Renal cortex interstitium (tissue), 11 donors: ENCODE measurements around the gene GNAI3. TPM values are rescaled to one million over a fixed set of nuclear protein-coding genes. Genes with fewer than 3 reads are reported as not detected.

Experiments used
- DNase-seq, 11 donors: peaks; one replicate each; pipeline ENCODE4 v3.0.0-alpha.2; 2013; ENCODE audit warnings: low read depth in 9 of 11, low spot score in 4 of 11; ENCODE audit errors: extremely low read depth in 1 of 11
- polyA plus RNA-seq, 3 donors: library from polyadenylated mRNA; unstranded; fragments of 120-200 nt; gene quantifications; one replicate each; pipeline ENCODE4 v1.2.1, GENCODE V29; 2013; ENCODE audit not compliant: insufficient read length in 3 of 3

The GNAI3 gene
- polyA plus RNA-seq, 3 donors = 11.7 to 13.5 (median 12.1) TPM

DNA sequence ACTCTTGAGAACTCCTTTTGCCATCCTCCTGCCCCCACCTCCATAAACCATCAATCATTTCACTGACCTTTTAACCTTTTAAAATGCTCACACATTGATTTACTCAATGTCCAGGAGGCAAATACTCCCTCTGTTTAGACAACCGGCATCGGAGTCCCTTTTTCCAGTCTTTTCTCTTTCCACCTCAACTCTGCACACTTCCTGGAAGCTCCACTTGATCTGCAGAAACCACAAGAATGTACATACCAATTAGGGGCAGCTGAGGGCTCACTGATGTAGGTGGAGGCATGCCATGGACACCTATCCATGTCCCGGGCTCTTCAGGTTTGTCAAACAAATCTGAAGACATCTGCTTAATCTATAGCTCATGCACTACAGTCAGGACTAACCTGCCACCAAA is 33.6 kb upstream of the GNAI3 start:
- DNase-seq = no peak

DNA sequence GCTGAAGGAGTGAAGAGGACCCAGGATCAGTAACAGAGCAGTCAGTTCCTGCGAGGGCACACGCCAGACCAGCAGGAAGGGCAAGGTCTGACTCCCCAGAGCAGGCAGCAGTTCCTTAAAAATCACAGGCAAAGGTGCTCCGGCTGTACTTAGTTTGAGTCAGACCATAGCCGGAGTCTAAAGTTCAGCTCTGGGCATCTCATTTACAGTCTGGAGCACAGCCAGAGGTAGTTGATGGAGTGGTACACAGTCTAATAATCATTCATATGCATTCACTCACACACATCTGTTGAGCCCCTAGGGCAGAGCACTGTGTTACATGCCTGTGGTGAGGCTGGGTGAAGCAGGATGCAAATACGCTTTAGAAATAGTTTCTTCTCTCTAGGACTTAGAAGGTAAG is 31.5 kb upstream of the GNAI3 start:
- DNase-seq = peak in 1 of 11 donors; percentile 46

DNA sequence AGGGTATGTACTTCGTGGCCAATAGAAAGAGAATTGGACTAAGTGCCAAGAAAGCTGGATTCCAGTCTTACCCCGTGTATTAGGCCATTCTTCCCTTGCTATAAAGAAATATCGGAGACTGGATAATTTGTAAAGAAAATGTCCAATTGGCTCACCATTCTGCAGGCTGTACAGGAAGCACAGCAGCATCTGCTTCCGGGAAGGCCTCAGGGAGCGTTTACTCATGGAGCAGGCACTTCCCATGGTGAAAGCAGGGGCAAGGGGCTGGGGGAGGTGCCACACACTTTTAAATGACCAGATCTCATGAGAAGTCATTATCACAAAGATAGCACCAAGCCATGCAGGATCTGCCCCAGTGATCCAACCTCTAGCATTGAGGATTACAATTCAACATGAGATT is 31.1 kb upstream of the GNAI3 start:
- DNase-seq = no peak

DNA sequence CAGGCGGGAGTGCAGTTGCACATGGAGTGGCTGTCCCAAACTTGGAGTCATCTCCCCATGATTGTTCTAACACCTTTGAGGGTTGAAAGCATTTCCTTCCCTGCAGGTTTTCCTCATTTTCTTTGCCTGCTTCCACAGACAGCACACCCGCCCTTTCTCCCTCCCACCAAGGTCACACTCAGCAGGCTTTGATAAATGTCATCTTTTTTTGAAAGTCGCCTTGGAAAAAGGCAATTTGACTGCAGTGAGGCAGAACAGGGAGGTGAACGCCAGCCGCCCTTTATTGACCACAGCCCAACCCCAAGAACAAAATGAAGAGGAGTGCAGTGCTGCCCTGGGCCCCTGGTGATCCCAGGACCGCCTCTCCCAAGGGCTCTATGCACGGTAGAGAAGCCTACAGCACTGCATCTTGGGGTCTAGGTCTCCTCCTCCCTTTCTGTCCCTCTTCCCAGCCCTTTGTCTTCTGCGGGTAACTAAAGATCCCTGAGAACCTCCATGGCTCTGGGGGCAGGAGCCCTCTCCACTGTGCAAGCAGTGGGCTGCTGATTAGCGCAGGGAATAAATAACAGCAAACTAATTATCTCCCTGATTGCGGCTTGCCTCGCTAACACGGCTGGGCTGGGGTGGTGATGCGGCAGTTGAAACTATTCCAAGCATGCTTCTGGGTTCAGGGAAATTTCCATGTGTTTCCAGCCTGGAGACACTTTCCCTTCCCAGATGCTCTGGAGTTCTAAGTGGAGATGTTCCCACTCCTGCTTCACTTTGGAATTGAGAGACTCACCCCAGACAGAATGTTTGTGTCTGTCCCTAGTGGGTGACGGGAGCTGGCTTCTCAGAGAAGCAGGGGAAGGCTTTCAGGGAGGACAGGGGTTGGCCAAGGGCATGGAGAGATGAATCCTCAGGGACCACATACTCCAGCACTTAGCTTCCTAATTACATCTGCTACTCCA is 27.1 kb upstream of the GNAI3 start:
- DNase-seq = no peak

DNA sequence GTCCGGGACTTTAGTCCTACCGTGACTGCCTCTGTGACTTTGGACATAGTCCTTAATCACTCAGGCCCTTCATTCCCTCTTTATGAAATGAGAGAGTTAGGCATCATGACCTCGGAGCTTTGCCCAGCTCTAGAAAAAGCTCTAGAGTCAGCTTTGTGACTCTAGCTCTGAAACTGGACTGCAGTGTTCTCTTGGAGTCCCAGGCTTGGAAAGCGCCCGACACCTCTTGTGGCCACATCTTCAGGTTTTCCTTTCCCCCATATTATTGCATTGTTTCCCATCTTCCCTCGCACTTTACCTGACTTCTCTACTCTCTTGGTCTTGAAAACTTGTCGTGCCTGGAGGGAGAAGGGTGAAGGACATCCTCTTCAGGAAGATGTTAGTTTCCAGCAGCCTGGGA is 26.4 kb upstream of the GNAI3 start:
- no peak for DNase-seq

DNA sequence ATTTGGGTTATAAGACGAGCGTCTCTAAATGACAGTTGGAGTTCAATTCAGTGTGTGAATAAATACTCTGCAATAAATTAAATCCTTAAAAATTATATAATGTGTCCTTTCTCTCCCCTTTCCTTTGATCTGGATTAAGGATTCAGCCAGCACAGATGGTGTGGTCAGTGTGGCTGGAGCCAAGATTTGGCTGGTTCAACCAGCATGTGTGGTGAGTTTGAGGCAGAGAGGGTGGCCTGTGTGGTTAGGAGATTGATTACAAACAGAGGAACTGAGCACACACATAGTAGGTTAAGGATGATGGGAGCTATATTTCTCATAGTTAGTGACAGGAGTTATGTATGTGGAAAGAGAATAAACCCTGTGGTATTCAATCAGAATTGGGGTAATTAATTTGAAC is 24.7 kb upstream of the GNAI3 start:
- DNase-seq = no peak

DNA sequence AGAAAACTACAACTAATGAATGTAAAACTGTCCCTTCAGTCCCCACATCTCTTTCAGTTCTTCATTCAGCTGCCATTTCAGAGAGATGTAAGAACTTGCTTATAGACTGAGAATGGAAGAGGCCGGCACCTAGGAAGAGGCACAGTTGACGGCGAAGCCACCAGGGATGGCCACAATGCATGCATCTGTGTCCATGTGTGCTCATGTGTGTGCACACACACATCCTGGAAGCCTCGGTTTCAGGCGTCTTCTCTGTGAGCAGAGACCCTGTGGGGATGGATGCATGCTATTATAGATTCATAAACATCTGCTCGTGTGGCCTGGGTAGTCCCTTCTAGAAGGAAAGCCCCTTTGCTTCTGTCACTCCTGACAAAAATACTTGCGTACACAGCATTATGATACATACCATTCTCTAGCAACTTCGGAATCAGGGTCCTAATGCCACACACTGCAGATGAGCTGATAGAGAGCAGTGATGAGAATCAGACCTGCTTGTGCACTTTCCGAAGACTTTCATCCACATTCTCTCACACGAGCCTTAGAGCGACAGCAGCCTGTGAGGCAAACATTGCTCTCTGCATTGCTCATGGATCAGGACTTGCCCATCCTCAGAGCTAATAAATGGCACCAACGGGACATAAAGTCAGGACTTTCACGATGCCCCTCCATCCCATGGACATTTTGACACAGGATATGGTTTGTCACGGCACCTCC is 21.2 kb upstream of the GNAI3 start:
- DNase-seq = no peak

DNA sequence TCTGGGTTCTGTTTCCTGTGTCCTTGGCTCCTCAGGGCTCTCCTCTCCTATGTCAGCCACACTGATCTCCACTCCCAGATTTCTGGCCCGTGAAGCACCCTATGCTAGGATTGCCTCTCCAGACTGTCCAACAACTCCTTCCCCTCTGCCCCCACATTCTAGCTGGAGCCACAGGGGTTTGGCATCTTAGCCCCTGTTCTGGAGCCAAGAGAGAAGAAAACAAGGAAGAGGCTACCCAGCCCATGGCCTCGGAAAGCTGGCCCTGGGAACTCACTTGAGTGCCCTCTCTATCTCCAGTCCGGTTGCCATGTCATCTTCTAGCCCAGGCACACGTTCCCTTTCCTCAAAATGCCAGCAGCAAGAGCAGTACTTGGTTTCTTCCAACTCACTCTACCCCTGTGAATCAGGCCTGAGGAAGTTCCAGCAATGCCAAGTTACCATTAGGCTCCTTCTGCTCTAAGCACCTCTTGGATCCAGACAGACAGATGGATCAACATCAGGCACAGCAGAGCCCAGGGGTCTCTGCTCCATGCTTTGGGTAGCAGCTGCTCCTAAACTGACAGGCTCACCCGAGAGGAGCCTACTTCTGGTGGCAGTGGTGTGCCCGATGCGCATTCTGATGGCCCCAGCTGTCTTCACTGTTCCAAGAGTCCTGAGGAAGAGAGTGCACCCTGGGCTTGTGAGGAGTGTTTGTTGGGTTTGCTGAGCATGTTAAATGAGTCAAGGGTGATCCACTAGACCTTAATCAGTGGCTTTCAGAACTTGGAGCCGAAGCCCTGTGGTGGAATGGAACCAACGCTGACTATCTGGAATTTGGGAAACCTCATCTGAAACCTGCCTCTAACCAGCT is 20.3 kb upstream of the GNAI3 start:
- no peak for DNase-seq

DNA sequence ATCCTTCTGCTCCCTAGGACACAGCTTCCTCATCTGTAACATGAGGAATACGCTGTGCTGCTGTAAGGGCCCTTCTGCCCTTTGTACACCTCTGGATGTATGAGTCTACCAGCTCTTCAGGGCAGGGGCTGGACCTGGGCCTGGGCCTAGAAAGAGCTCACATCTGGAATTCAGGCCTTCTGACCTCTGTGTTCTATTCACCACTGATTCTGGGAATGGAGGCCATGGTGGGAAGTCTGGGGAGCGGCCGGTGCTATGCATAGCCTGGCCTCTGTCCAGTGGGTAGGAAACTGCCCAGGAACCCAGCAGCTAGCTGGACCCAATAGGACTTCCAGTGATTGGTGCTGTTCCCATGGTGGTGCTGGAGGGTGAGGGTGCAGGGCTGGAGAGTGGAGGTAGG is 19.7 kb upstream of the GNAI3 start:
- no peak for DNase-seq

DNA sequence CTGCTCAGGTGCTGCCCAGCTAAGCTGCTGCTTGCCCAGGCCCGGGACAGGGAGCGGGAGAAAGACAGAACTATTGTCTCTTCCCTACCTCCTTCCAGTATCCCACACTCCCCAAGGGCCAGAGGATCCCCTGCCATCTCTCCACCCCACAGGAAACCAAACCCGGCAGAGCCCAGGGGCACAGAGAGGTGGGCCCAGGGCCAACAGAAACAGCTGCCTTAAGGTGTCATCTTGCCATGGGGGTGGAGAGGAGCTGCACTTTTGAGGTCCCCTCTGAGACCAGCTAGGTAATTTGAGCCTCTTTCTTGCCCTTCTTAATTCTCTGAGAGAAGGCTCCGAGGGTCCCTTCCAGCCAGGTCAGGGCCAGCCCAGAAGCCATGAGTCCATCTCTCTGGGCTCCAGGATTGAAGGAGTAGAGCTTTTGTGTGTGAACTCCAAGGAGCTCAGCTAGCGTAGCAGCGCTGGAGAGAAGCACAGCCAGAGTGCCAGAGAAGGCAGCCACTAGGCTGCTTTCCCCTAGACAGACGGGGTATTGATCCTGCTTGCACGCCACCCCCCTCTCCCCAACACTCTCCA is 18.4 kb upstream of the GNAI3 start:
- DNase-seq = no peak

DNA sequence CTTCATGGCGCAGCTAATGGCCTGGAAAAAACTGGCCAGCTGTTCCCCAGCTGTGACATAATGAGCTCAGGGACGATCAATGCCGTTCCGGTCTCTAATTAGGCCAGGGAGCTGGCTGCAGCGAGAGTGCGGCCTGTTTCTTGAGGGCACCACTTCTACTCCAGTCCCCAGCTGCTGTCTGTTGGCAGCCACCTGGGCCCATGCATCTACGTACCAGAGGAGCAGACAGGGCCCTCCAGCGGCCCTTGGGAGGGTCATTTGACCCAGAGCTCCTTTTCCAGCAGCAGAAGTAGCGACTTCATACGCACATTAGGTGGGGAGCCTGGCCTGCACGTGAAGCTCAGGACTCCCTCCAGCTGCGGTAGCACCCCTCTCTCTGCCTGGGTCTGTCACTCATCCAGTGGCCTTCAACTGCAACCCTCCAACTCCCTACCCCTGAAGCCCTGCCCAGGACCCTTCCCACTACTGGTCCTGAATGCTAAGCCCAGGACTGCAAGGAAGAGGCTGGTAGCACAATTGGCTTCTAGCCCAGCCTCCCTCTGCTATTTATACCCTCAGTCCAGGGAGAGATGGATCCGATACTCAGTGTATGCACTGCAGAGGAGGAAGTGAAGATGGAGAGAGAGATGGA is 17.8 kb upstream of the GNAI3 start:
- DNase-seq = peak in 2 of 11 donors; percentile 40 to 50

DNA sequence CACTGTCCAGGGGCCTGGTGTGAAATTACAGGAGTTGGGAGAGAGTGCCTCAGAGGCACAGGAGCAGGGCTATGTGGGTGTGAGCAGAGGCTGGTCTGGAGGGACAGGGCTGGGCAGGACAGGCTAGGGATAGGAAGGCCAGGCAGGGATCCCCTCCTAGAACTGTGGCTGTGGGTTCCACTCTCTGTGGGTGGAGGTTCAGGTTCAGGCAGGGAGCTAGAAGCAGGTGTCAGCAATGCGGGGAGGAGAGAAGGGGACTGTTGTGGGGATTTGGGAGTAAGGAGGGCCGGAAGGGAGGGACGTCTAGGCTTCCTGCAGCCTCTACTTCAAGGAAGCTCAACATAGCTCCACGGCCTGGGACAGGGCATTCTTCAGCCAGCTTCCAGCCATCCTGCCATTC is 17.0 kb upstream of the GNAI3 start:
- DNase-seq = no peak

DNA sequence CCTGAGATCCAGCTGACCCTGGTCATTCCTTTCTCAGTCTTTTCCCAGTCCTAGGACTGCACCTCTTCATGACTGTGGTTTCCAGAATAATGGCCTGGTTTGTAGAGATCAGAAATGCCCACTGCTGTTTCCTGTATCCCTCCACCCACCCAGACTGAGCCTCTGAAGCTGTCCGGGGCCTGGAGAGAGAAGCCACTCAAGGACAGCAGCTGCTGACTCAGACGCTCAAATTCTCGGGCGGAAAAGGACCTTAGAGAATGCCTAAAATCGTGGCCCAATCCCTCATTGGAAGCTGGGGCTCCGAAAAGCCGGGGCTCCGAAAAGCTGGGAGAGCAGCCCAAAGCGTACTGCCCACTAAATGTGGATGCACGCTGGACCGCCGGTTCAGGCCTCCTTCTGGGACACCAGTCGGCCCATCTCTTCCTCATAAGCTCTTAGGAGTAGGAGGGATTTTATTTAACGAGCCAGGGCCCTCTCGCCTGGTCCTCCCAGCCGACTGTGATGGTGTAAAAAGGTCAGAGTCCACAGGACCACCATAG is 16.5 kb upstream of the GNAI3 start:
- DNase-seq = no peak

DNA sequence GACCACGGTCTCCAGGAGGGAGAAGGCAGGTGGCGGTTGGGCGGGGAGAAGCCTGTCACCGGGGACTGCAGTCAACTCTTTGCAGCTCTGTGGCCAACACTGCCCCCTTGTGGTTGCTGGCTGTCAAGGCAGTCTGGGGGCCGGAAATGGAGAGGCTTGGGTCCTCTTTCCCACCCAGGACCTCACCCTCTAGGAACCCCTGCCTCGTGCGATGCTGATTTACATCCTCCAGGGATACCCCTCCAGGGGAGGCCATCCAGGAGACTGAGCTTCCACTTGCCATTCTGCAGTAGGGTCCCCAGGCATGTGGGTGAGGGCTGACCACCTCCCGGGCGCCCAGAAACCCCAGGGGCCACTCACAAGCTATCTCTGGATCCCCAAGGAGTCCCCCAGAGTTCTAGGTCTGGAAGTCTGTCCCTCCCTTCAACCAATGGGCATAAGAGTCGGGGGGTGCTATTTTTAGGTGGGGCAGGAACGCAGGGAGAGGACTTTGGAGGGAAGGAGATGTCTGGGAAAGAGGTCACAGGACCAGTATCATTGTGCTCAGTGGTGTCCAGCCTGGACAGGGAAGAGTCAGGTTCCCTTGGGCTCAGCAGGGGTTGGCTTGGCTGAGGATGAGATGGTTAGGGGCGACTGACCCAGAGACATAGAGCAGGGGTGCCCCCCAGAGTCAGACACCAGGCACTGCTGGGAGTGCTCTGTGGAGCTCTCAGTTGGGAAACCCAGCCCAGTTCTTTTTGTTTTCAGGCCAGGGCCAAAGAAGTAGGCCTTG is 15.9 kb upstream of the GNAI3 start:
- DNase-seq = peak in 9 of 11 donors; percentile 60 to 79 (median 70)

DNA sequence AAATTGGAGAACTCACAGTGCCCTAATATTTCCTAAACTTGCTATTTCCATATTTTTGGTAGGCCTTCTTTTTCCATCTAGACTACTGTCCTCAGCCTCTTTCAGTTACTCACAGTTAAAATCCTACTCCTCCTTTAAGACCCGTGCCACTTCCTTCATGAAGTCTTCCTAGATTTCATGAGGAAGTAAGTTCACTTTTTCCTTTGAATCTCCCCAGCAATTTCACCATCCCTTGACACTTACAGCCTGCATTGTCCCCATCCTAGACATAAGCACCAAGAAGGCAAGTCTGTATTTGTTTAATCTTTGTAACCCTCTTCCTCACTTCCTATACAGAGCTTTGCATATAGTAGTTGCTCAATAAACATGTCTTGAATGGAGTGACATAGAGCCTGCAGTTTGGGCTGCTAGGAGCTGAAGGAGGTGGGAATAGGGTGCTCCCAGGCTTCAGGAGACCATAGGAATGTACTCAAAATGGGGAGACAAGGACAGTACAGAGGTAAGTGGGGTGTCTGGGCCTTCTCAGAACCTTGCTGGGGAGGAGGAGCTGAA is 14.0 kb upstream of the GNAI3 start:
- DNase-seq = no peak

DNA sequence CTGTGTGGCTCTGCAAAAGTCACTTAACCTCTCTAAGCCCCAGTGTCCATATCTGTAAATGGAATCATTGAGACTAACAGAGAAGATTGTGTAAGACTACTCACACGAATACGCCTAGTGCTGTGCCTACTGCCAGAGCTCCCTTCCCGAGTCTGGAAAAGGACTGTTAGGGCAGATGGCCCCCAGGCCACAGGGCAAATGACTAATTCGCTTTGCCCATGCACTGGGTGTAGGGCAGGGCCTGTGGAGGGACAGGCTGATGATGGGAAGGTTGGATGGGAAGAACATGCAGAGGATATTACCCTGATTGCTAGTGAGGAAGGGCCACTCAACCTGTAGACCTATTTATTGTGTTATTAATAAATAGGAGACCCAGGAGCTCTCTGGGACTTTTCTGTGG is 12.9 kb upstream of the GNAI3 start:
- no peak for DNase-seq

DNA sequence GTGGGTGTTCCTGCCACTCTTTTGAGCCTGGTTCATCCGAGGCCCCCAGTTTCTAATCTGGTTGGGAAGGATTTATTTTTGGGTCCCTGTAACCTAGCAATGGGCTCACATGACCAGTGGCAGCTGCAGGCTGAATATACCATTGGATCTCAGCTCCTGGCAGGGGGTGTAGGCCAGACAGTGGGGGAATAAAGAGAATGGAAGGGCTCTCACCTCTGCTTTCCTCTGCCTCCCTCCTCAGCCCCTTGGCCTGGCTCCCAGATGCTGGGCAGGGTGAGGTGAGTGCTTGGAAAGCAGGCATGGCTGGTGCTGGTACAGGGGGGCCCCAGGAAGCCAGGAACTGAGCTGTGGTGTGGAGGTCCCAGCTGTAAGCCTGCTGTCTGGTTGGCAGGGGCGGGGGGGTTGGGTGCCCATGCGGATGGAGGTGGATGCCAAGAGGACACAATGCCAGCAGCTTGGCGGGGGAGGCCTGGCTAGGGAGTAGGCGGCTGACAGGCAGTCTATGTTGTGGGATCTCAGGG is 12.4 kb upstream of the GNAI3 start:
- DNase-seq = no peak
